Type B pancreatic cell (in vitro differentiated cells): ENCODE results near the gene PPP2CA. TPM values are rescaled to one million over a fixed set of nuclear protein-coding genes. Genes with fewer than 3 reads are reported as not detected.
"Not testable (repeated sequence)": the region's sequence is repeated elsewhere in the genome, so short reads cannot be mapped to it uniquely, and the experiment has no call there.

Source experiments
- DNase-seq: peaks from one replicate; pipeline ENCODE4 v3.0.0; 2021; ENCODE audit warnings: mixed read lengths; ENCODE audit not compliant: unreplicated experiment; ENCODE audit errors: extremely low spot score
- H3K27ac Mint-ChIP-seq: 2 replicates; pipeline ENCODE4 v1.8.0; 2021; ENCODE audit warnings: mild to moderate bottlenecking, mixed read lengths
- H3K27me3 Mint-ChIP-seq: 2 replicates; pipeline ENCODE4 v1.8.0; 2021; ENCODE audit warnings: mixed read lengths
- H3K36me3 Mint-ChIP-seq: 2 replicates; pipeline ENCODE4 v1.8.0; 2021; ENCODE audit warnings: mixed read lengths
- H3K4me1 Mint-ChIP-seq: one replicate; pipeline ENCODE4 v1.8.0; 2021; ENCODE audit warnings: mixed read lengths; ENCODE audit not compliant: unreplicated experiment
- H3K4me3 Mint-ChIP-seq: 2 replicates; pipeline ENCODE4 v1.8.0; 2021; ENCODE audit warnings: mild to moderate bottlenecking, mixed read lengths
- H3K9me3 Mint-ChIP-seq: 2 replicates; pipeline ENCODE4 v1.8.0; 2021; ENCODE audit warnings: mixed read lengths
- total RNA-seq: library from RNA; stranded (reverse); gene quantifications from 2 replicates; pipeline ENCODE4 v1.2.1, GENCODE V29; 2021; ENCODE audit warnings: low replicate concordance
- TF ChIP-seq, protein P1 (sequence below): fragments of 200-600 bp; sonication (generic); conservative IDR thresholded peaks from 2 replicates; pipeline ENCODE4 v1.5.0; 2021; ENCODE audit warnings: antibody characterized with exemption, mild to moderate bottlenecking

Gene PPP2CA
- total RNA-seq, 1 donor from 2014 or later = 152 TPM

DNA sequence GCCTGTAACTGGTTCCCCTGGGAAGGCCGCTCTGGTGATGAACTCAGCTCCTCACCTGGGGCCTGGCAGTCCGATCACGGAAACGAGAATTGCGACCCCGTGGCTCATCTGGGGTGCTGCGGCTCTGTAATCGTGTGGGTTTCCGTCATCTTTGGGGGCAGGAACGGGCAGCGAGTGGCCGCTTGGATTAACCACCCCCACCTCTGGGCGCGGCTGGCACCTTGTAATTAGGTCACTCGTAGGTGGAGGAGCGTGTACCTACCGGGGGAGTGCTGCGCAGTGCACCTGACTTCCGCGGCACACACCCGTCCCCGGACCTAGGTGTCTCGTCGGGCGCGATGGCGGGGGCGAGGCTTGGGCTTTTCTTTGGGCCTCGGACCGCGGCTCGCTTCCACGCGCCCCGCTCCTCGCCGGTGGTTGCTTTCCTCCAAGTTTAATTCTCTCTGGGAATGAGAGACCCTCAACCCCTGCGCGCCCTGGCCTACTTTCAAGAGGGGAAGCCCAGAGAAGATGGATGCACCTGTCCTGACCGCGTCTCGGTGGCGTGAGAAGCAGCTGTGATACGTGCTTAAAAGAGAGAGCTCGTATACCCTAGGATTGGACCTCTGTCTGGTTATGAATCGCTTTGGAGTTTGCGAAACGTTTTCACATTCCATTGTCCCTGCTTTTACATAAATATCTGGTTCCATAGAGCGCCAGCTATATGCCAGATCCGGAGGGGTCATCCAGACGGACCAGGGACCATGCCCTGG, 744 bp upstream of the PPP2CA start:
- H3K36me3 Mint-ChIP-seq = peaks cover 19% of the 10 kb centered on the region
- H3K4me3 Mint-ChIP-seq = peak overlapping the region; percentile 87
- peak overlapping the region; percentile 99 for H3K27ac Mint-ChIP-seq
- H3K27me3 Mint-ChIP-seq = no peaks in the 10 kb centered on the region
- TF ChIP-seq, protein P1, sequence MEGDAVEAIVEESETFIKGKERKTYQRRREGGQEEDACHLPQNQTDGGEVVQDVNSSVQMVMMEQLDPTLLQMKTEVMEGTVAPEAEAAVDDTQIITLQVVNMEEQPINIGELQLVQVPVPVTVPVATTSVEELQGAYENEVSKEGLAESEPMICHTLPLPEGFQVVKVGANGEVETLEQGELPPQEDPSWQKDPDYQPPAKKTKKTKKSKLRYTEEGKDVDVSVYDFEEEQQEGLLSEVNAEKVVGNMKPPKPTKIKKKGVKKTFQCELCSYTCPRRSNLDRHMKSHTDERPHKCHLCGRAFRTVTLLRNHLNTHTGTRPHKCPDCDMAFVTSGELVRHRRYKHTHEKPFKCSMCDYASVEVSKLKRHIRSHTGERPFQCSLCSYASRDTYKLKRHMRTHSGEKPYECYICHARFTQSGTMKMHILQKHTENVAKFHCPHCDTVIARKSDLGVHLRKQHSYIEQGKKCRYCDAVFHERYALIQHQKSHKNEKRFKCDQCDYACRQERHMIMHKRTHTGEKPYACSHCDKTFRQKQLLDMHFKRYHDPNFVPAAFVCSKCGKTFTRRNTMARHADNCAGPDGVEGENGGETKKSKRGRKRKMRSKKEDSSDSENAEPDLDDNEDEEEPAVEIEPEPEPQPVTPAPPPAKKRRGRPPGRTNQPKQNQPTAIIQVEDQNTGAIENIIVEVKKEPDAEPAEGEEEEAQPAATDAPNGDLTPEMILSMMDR = no peak
- H3K9me3 Mint-ChIP-seq = no peaks in the 10 kb centered on the region
- no peak for DNase-seq
- peaks cover 33% of the 10 kb centered on the region for H3K4me1 Mint-ChIP-seq

DNA sequence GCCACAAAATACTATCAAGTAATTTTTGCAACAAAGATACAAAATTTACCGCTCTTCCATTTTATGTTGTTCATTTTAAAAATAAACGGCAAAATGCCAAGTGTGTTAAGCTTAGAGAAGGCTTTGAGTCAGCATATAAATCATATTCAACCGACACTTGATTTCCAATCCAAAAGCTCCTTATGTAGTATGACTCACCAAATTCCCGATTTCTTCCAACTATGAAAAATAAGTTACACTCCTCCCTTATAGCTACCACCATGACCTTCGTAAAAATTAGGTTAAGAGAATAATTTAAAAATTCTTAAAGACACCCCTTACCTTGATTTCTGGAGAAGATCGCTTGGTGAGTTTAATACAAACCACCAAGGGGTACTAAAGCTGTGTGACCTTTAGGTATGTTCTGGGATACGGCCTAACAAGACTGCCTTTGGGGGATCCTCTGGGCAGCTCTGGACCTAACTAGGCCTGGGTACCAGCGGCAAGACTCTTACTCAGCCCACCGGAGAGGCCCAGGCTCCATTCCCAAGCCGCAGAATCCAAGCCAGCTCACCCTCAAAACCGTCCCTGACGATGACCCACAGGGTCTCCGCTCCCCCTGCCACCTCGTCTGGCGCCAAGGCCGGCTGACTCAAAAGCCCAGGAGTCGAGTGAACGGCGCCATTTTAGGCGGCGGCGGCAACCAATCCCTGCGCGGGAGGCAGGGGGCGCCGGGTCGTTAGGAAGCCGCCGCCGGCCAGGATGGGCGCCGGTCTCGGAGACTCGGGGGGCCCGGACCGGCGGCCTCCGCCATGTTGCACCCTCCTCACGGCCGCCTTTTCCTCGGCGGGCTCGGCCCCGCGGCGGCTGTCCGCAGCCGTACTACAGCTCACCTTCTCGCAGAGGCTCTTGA, 739 bp downstream of the PPP2CA start:
- DNase-seq = peak; percentile 84
- TF ChIP-seq, protein P1 = no peak
- no peaks in the 10 kb centered on the region for H3K9me3 Mint-ChIP-seq
- peaks cover 44% of the 10 kb centered on the region for H3K4me1 Mint-ChIP-seq
- H3K4me3 Mint-ChIP-seq = peak overlapping the region; percentile 87
- peaks cover 28% of the 10 kb centered on the region for H3K36me3 Mint-ChIP-seq
- no peaks in the 10 kb centered on the region for H3K27me3 Mint-ChIP-seq
- H3K27ac Mint-ChIP-seq = peak overlapping the region; percentile 99

DNA sequence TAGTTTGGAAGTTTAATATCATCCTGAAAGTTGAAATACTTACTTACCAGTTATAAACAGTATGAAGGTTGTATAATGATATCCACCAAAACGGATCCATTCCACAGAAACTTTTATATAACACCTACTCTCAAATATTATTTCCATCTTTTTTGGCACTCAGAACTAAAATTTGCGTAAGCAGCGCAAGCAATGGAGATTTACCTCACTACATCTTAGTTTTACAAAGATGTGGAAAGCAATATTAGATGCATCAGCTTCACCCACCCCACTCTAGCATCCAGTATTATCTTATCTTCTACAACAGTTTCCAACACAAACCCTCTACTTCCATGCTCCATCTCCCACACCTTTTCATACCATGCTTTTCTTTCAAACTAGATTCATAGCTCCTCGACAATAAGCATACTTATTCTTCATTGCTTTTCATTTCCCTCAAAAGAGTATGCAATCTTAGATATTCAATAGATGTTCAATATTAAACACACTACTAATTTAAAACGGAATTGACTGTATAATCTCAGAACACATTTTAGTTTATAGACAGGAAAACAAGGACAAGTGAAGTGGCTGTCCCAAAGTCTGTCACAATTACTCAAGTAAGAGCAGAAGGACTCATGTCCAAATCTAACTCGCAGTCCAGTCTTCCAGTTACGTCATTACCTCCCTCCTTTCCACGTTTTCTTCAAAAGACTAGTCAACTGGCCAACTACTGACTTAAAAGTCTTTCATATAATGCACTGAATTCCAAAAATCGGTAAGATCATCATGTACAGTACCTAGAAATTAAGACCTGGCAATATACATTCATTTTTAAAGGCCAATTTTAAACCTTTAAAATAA, 2.2 kb downstream of the PPP2CA start:
- no peaks in the 10 kb centered on the region for H3K9me3 Mint-ChIP-seq
- H3K27ac Mint-ChIP-seq = peak overlapping the region; percentile 99
- no peak for DNase-seq
- no peaks in the 10 kb centered on the region for H3K27me3 Mint-ChIP-seq
- TF ChIP-seq, protein P1 = no peak
- H3K4me1 Mint-ChIP-seq = peaks cover 48% of the 10 kb centered on the region
- H3K36me3 Mint-ChIP-seq = peaks cover 34% of the 10 kb centered on the region
- H3K4me3 Mint-ChIP-seq = peak overlapping the region; percentile 87

DNA sequence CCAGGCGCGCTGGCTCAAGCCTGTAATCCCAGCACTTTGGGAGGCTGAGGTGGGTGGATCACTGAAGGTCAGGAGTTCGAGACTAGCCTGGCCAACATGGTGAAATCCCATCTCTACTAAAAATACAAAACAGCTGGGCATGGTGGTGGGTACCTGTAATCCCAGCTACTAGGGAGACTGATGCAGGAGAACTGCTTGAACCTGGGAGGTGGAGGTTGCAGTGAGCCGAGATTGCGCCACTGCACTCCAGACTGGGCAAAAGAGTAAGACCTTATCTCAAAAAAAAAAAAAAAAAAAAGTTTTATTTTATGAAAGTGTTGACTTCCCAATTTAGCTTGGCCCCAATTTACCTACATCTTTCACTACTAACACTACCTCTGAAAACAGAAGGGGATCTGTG, 4.2 kb downstream of the PPP2CA start:
- H3K27ac Mint-ChIP-seq = peak overlapping the region; percentile 74
- peaks cover 38% of the 10 kb centered on the region for H3K4me1 Mint-ChIP-seq
- H3K27me3 Mint-ChIP-seq, DNase-seq, H3K9me3 Mint-ChIP-seq: not testable (repeated sequence)
- H3K4me3 Mint-ChIP-seq = peak overlapping the region; percentile 77
- peaks cover 46% of the 10 kb centered on the region for H3K36me3 Mint-ChIP-seq

DNA sequence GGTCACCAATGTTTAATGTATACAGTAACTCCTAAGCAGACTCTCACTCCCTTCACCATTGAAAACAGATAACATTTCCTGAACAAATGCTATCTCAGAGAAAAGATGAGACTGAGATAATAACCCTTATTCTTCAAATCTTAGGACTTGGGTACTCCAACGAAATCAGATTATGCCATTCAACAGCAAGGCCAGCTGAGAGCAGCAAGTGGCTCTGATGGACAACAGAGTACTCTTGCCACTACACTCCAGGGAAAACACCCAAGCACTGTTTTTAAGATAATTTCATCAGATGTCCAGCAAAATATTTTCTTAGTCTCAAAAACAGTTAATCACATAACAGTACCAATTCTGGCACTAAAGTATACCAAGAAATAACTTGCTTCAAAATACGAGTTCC, 10.1 kb downstream of the PPP2CA start:
- peaks cover 48% of the 10 kb centered on the region for H3K36me3 Mint-ChIP-seq
- H3K4me1 Mint-ChIP-seq = peaks cover 12% of the 10 kb centered on the region
- H3K27me3 Mint-ChIP-seq = no peaks in the 10 kb centered on the region
- no peak overlapping the region for H3K27ac Mint-ChIP-seq
- H3K4me3 Mint-ChIP-seq = no peak overlapping the region
- no peak for DNase-seq
- peaks cover 6% of the 10 kb centered on the region for H3K9me3 Mint-ChIP-seq
- TF ChIP-seq, protein P1 = no peak

DNA sequence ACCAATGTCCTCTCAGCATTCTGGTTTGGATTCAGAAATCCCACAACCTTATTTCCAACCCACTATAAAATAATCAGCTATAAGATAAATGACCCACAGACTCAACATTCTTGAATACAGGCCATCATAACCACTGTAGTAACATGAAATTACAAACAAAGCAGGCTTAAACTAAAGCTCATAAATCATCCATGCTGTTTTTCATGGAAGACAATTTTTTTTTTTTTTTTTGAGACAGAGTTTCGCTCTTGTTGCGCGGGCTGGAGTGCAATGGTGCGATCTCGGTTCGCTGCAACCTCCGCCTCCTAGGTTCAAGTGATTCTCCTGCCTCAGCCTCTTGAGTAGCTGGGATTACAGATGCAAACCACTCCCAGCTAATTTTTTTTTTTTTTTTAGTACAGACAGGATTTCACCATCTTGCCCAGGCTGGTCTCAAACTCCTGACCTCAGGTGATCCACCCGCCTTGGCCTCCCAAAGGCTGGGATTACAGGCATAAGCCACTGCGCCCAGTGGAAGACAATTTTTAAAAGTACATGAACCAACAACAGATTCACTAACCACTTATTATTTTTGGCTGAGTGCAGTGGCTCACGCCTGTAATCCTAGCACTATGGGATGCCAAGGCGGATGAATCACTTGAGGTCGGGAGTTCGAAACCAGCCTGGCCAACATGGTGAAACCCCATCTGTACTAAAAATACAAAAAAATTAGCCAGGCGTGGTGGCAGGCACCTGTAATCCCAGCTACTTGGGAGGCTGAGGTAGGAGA, 14.4 kb downstream of the PPP2CA start:
- H3K36me3 Mint-ChIP-seq = peaks cover 27% of the 10 kb centered on the region
- not testable (repeated sequence) for DNase-seq

More for the DNA sequence above, 14.4 kb downstream of the PPP2CA start:
- H3K27ac Mint-ChIP-seq, H3K27me3 Mint-ChIP-seq, H3K9me3 Mint-ChIP-seq, H3K4me1 Mint-ChIP-seq, H3K4me3 Mint-ChIP-seq: not testable (repeated sequence)
